Stomach (tissue), 9 donors: ENCODE results near the gene POTEJ. TPM values are rescaled to one million over a fixed set of nuclear protein-coding genes. Genes with fewer than 3 reads are reported as not detected.
"Not testable (repeated sequence)": the region's sequence is repeated elsewhere in the genome, so short reads cannot be mapped to it uniquely, and the experiment has no call there.

Experiments used
- DNase-seq, 2 donors: peaks; one replicate each; pipeline versions ENCODE4 v3.0.0 to v3.0.0-alpha.2; 2013 to 2019
- H3K27ac ChIP-seq, 5 donors: fragments of 200-600 bp in 4 of 5; sonication (generic) in 4 of 5; one replicate each; pipeline ENCODE4 v1.5.1; 2013 to 2019; ENCODE audit warnings: mild to moderate bottlenecking in 1 of 5, moderate library complexity in 1 of 5
- H3K27me3 ChIP-seq, 3 donors: fragments of 200-600 bp; sonication (generic); one replicate each; pipeline ENCODE4 v1.5.1; 2017 to 2019; ENCODE audit warnings: mixed run types in 1 of 3
- H3K36me3 ChIP-seq, 4 donors: fragments of 200-600 bp; sonication (generic); 1 replicate in 3 of 4; 2 replicates in 1 of 4; pipeline ENCODE4 v1.5.1; 2016 to 2019
- H3K4me1 ChIP-seq, 4 donors: fragments of 200-600 bp; sonication (generic); one replicate each; pipeline ENCODE4 v1.5.1; 2016 to 2019
- H3K4me3 ChIP-seq, 4 donors: fragments of 200-600 bp; sonication (generic) in 3 of 4; one replicate each; pipeline ENCODE4 v1.5.1; 2016 to 2019; ENCODE audit warnings: mild to moderate bottlenecking in 1 of 4
- H3K9me3 ChIP-seq, 4 donors: fragments of 200-600 bp; sonication (generic); one replicate each; pipeline ENCODE4 v1.5.1; 2016 to 2019
- WGBS, 5 donors: extraction: QIAGEN DNeasy Blood & Tissue Kit in 3 of 5; methylation state at CpG; one replicate each; pipeline versions ENCODE4 v1.1.5 to v1.1.7; 2013 to 2018; 5-methylcytosine and 5-hydroxymethylcytosine counted together
- intact Hi-C: fragments of 100-400 bp; cut with DNase I; formaldehyde crosslinking; loops from one replicate; pipeline ENCODE4 v1.15.1; 2023; ENCODE audit warnings: low total_unique reads
- polyA plus RNA-seq, 3 donors: library from polyadenylated mRNA; stranded (reverse); fragments of 200-250 nt; gene quantifications; one replicate each; pipeline ENCODE4 v1.2.3, GENCODE V29; 2013
- small RNA-seq, 4 donors: library from RNA; depleted of rRNA; stranded (forward); fragments of <200 nt; gene quantifications; one replicate each; pipeline ENCODE3, GENCODE V24; 2016
- total RNA-seq, 5 donors: library from RNA; depleted of rRNA; stranded (reverse); fragments of >200 nt; gene quantifications; one replicate each; pipeline versions ENCODE4 v1.1.0 to v1.2.3, GENCODE V29; 2014 to 2016
- TF ChIP-seq, protein P1 (sequence below), 7 experiments: fragments of 450-650 bp in 4 of 7; fragments of 200-600 bp in 3 of 7; sonication (generic) in 3 of 7; IDR thresholded peaks; one replicate each; pipeline ENCODE4 v1.5.1; 2016 to 2019; ENCODE audit warnings: antibody characterized with exemption in 7 of 7, control low read depth in 2 of 7, mild to moderate bottlenecking in 1 of 7
- donor health status: healthy with polysubstance abuse.
- donor health status: Bipolar disorder and iron deficiency.
- donor health status: healthy.

POTEJ gene
- total and polyA plus RNA-seq, 8 donors = 0.87 to 4.9 (median 0.92) TPM; not detected in 5

- peak; percentile 46 to 69 for DNase-seq
- H3K9me3 ChIP-seq, intact Hi-C loops, H3K4me1 ChIP-seq, H3K27ac ChIP-seq, H3K36me3 ChIP-seq: not testable (repeated sequence)
- H3K27me3 ChIP-seq = peaks cover 0 to 17% (median 4%) of the 10 kb centered on the region in 3 donors
- TF ChIP-seq, protein P1, sequence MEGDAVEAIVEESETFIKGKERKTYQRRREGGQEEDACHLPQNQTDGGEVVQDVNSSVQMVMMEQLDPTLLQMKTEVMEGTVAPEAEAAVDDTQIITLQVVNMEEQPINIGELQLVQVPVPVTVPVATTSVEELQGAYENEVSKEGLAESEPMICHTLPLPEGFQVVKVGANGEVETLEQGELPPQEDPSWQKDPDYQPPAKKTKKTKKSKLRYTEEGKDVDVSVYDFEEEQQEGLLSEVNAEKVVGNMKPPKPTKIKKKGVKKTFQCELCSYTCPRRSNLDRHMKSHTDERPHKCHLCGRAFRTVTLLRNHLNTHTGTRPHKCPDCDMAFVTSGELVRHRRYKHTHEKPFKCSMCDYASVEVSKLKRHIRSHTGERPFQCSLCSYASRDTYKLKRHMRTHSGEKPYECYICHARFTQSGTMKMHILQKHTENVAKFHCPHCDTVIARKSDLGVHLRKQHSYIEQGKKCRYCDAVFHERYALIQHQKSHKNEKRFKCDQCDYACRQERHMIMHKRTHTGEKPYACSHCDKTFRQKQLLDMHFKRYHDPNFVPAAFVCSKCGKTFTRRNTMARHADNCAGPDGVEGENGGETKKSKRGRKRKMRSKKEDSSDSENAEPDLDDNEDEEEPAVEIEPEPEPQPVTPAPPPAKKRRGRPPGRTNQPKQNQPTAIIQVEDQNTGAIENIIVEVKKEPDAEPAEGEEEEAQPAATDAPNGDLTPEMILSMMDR (IDR thresholded peaks at IDR 0.05) = peak in 2 of 7 experiments; percentile 15 to 19
- H3K4me3 ChIP-seq = peak overlapping the region in 1 of 4 donors; percentile 6
- 3 to 9% (median 4%) methylated on average over 17 to 36 of the region's 37 CpGs for WGBS, 5 donors
These were observed 82.2 kb downstream of the POTEJ start for GRCh38 chr2:130693474-130693873.

DNA sequence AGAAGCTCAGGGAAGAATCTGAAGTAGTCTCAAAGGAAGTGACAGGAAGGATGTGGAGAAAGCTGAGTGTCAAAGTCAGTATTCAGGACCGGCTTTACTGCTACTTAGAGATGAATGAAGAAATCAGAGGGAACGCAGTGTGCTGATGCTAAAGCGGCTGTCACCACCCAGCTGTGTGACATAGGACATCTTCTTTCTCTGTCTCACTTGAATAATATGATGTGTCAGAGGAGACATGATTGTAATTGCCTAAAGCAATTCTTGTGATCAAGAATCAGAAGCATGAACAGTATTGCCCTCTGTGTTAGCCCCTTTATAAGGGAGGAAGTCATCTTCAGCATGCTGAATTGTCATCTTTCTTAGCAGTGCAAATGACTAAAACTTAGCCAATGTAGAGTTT, 92.0 kb downstream of the POTEJ start:
- H3K4me3 ChIP-seq, H3K36me3 ChIP-seq, DNase-seq, H3K27ac ChIP-seq, intact Hi-C loops, H3K4me1 ChIP-seq, H3K27me3 ChIP-seq, H3K9me3 ChIP-seq: not testable (repeated sequence)
- WGBS, 5 donors = 72 to 80% (median 76%) methylated on average over 3 of the region's 3 CpGs

Small RNA genes within 50 kb of the gene (small RNA-seq; reads per million reads assigned to genes)
- gene RF00017 = 0 reads per million in 4 donors
- gene RNU6-848P = 0 reads per million in 4 donors

Other genes with a start within 250 kb of the POTEJ start
- 10 to 100 TPM in 1 of 5 donors, 1 to 10 TPM in 1, under 1 TPM in 2, not detected in 1; 0.55 to 22.3 (median 0.87) TPM for gene POTEI, start 102.1 kb upstream of the POTEJ start, total RNA-seq
- gene POTEI, start 102.1 kb upstream of the POTEJ start, polyA plus RNA-seq = under 1 TPM in 1 of 3 donors, not detected in 2; 0.06 TPM
- 1 to 10 TPM in 1 of 5 donors, not detected in 4; 1.3 TPM for gene CFC1B, start 90.2 kb upstream of the POTEJ start, total RNA-seq
- under 1 TPM in 1 of 3 donors, not detected in 2; 0.13 TPM for gene CFC1B, start 90.2 kb upstream of the POTEJ start, polyA plus RNA-seq
- 1 to 10 TPM in 2 of 5 donors, not detected in 3; 5.7 to 7.8 TPM for gene CFC1, start 11.9 kb upstream of the POTEJ start, total RNA-seq
- gene CFC1, start 11.9 kb upstream of the POTEJ start, polyA plus RNA-seq = 10 to 100 TPM in 2 of 3 donors, 1 to 10 TPM in 1; 8.6 to 11.9 (median 10.9) TPM
- gene GPR148, start 117.6 kb downstream of the POTEJ start, total RNA-seq = 1 to 10 TPM in 1 of 5 donors, not detected in 4; 4.1 TPM
- gene GPR148, start 117.6 kb downstream of the POTEJ start, polyA plus RNA-seq = not detected
- gene AMER3, start 144.1 kb downstream of the POTEJ start, total RNA-seq = under 1 TPM in 3 of 5 donors, not detected in 2; 0.45 to 0.58 (median 0.55) TPM
- gene AMER3, start 144.1 kb downstream of the POTEJ start, polyA plus RNA-seq = under 1 TPM; 0.08 to 0.61 (median 0.37) TPM
- 10 to 100 TPM in 3 of 5 donors, 1 to 10 TPM in 1, not detected in 1; 7.7 to 19.0 (median 12.6) TPM for gene ARHGEF4, start 225.5 kb downstream of the POTEJ start, total RNA-seq
- gene ARHGEF4, start 225.5 kb downstream of the POTEJ start, polyA plus RNA-seq = 10 to 100 TPM in 1 of 3 donors, 1 to 10 TPM in 2; 1.4 to 32.3 (median 1.8) TPM